SJCRH30 (cell line): ENCODE results near the gene PHOSPHO1. TPM values are rescaled to one million over a fixed set of nuclear protein-coding genes. Genes with fewer than 3 reads are reported as not detected.

Source experiments
- DNase-seq, 2 experiments: peaks; one replicate each; pipeline ENCODE4 v3.0.0-alpha.2; 2015 to 2020
- H3K27ac ChIP-seq: fragments of 250-450 bp; sonication (Bioruptor Pico); 2 replicates; pipeline ENCODE4 v1.5.1; 2020; ENCODE audit warnings: mild to moderate bottlenecking, moderate library complexity
- H3K27me3 ChIP-seq: fragments of 250-450 bp; sonication (Bioruptor Pico); 2 replicates; pipeline ENCODE4 v1.5.1; 2020; ENCODE audit warnings: mild to moderate bottlenecking, moderate library complexity
- H3K36me3 ChIP-seq: fragments of 250-450 bp; sonication (Bioruptor Pico); 2 replicates; pipeline ENCODE4 v1.5.1; 2020; ENCODE audit warnings: mild to moderate bottlenecking, moderate library complexity
- H3K4me1 ChIP-seq: fragments of 250-450 bp; sonication (Bioruptor Pico); 2 replicates; pipeline ENCODE4 v1.5.1; 2020; ENCODE audit warnings: mild to moderate bottlenecking, moderate library complexity
- H3K4me3 ChIP-seq: fragments of 250-450 bp; sonication (Bioruptor Pico); 2 replicates; pipeline ENCODE4 v1.5.1; 2020; ENCODE audit warnings: mild to moderate bottlenecking, moderate library complexity
- H3K9me3 ChIP-seq: fragments of 250-450 bp; sonication (Bioruptor Pico); replicated peaks from 2 replicates; pipeline ENCODE4 v1.5.1; 2020; ENCODE audit warnings: mild to moderate bottlenecking, moderate library complexity
- total RNA-seq: library from RNA; depleted of rRNA; stranded (reverse); fragments of >200 nt; shearing (Covaris generic); gene quantifications from 2 replicates; pipeline ENCODE4 v1.2.3, GENCODE V29; 2014

The PHOSPHO1 gene
- total RNA-seq, 1 experiment from 2014 or later: not detected

- no peak overlapping the region for H3K27ac ChIP-seq
- H3K9me3 ChIP-seq: no peaks in the 10 kb centered on the region
- H3K27me3 ChIP-seq: peaks cover 9% of the 10 kb centered on the region
- H3K4me1 ChIP-seq: 0 out of 2 replicates have a peak, but pooled peaks cover 3% of the 10 kb centered on the region
- no peaks in the 10 kb centered on the region for H3K36me3 ChIP-seq
- peak overlapping the region; percentile 52 for H3K4me3 ChIP-seq
- DNase-seq: no peak
Measured at GRCh38 chr17:49229805-49230600, 584 bp downstream of the PHOSPHO1 start.

DNA sequence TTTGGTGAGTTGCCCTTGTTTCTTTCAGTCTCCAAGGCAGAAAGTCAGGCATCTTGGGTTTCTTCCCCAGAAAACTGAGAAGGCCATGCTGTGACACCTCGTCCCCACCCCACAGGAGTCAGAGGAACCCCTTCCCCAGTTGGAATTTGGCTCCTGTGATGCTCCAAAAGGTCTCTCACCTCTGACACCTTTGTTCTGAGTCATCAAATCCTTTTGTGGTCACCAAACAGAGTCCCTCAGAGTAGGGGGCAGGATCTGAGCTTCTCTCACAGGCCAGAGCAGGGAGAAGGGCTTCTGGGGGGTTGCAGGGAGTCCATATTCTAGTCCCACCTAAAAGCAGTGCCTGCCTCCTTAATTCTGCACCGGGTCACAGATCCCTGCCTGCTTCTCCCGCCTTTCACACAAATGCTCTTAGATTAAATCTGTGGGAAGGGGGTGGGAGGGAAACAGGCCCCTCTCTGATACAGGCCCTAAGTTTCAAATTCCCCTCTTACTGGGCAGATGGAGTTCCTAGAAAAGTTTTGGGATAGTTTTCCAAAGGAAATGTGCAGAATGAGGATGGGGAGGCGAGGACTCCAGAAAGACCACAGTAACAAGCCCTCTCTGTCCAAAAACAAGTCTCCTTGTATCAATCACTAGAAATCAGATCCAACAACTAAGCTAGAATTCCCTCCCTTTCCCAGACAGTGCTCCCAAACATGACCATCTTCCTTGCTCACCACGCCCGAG is 1.3 kb downstream of the PHOSPHO1 start:
- Histone ChIP-seq H3K27ac (no peak overlapping the region), H3K27me3 (peaks cover 9% of the 10 kb centered on the region), H3K9me3 (no peaks in the 10 kb centered on the region), H3K4me3 (no peak overlapping the region), H3K4me1 (0 out of 2 replicates have a peak, but pooled peaks cover 3% of the 10 kb centered on the region), H3K36me3 (no peaks in the 10 kb centered on the region)
- DNase-seq: no peak

- Histone ChIP-seq H3K4me3 (no peak overlapping the region), H3K27me3 (peaks cover 9% of the 10 kb centered on the region), H3K27ac (no peak overlapping the region), H3K4me1 (0 out of 2 replicates have a peak, but pooled peaks cover 3% of the 10 kb centered on the region), H3K9me3 (no peaks in the 10 kb centered on the region), H3K36me3 (no peaks in the 10 kb centered on the region)
- DNase-seq: peak; percentile 78 to 91
Measured at GRCh38 chr17:49227436-49228261, 2.9 kb downstream of the PHOSPHO1 start.

DNA sequence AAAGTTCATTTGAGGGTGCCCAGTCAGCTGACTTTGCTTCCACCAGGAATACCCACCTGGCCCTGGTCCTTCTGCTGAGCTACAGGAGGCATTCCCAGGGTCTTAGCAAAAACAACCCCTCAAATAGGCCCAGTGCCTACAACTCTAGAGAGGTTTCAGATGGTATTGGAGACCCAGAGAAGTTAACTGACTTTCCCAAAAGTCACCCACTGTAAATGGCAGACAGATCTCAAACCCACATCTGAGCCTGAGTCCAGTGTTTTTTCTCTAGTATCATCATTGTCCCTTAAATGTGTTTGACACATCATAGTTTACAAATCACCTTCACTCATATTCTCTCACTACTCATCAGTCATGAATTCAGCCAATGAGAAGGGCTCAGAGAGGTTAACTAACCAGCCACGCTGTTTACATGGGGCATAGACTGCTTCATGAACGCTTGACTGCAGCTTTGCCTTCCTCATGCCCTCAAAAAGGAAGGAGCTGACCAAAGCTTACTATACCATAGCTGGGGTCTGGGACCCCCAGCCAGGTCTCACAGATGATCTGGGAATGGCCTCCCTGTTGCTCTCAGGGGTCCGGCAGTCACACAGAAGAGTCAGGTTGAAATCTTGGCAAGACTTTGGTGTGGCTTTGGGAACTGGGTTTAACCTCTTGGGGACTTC is 3.7 kb downstream of the PHOSPHO1 start:
- Histone ChIP-seq H3K27me3 (peaks cover 9% of the 10 kb centered on the region), H3K36me3 (no peaks in the 10 kb centered on the region), H3K4me3 (no peak overlapping the region), H3K27ac (no peak overlapping the region), H3K9me3 (no peaks in the 10 kb centered on the region), H3K4me1 (0 out of 2 replicates have a peak, but pooled peaks cover 3% of the 10 kb centered on the region)
- no peak for DNase-seq

GRCh38 chr17:49225554-49226236 is 4.9 kb downstream of the PHOSPHO1 start:
- no peaks in the 10 kb centered on the region for H3K36me3 ChIP-seq
- peaks cover 5% of the 10 kb centered on the region; the same call in 1 of the 2 replicates for H3K27me3 ChIP-seq
- H3K9me3 ChIP-seq: no peaks in the 10 kb centered on the region

DNA sequence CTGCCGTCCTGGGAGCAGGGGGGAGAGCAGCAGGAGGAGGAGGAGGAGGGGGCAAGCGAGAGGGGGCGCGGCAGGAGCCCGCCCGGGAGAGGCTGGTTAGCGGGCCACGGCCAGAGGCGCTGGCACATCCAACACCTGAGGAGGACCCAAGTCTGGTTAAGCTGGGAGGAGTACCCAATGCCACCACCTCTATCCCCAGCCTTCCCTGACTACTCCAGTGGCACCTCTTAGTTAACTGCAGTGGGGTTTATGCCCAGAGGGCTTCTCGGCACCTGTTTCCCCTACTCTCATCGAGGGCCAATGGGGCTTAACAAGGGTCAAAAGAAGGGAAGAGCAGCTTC is 5.6 kb downstream of the PHOSPHO1 start:
- Histone ChIP-seq H3K27ac (no peak overlapping the region), H3K4me3 (no peak overlapping the region), H3K4me1 (0 out of 2 replicates have a peak, but pooled peaks cover 3% of the 10 kb centered on the region), H3K27me3 (peaks cover 5% of the 10 kb centered on the region; the same call in 1 of the 2 replicates), H3K36me3 (no peaks in the 10 kb centered on the region), H3K9me3 (no peaks in the 10 kb centered on the region)
- no peak for DNase-seq

More at GRCh38 chr17:49225554-49226236, 4.9 kb downstream of the PHOSPHO1 start:
- DNase-seq: no peak
- Histone ChIP-seq H3K27ac (no peak overlapping the region), H3K4me3 (no peak overlapping the region), H3K4me1 (0 out of 2 replicates have a peak, but pooled peaks cover 3% of the 10 kb centered on the region)

GRCh38 chr17:49224198-49224996 is 6.2 kb downstream of the PHOSPHO1 start:
- no peaks in the 10 kb centered on the region for H3K36me3 ChIP-seq
- H3K4me1 ChIP-seq: 0 out of 2 replicates have a peak, but pooled peaks cover 3% of the 10 kb centered on the region
- no peak overlapping the region for H3K4me3 ChIP-seq
- H3K27me3 ChIP-seq: peaks cover under 1% of the 10 kb centered on the region; the same call in 1 of the 2 replicates
- H3K27ac ChIP-seq: no peak overlapping the region
- DNase-seq: no peak
- no peaks in the 10 kb centered on the region for H3K9me3 ChIP-seq

- peak; percentile 18 to 48 for DNase-seq
- no peak overlapping the region for H3K27ac ChIP-seq
- H3K4me3 ChIP-seq: no peak overlapping the region
- no peaks in the 10 kb centered on the region for H3K27me3 ChIP-seq
- no peaks in the 10 kb centered on the region for H3K36me3 ChIP-seq
- H3K9me3 ChIP-seq: no peaks in the 10 kb centered on the region
- no peaks in the 10 kb centered on the region for H3K4me1 ChIP-seq
Measured at GRCh38 chr17:49223517-49224197, 6.9 kb downstream of the PHOSPHO1 start.

GRCh38 chr17:49223168-49223516 is 7.4 kb downstream of the PHOSPHO1 start:
- H3K27me3 ChIP-seq: no peaks in the 10 kb centered on the region
- H3K9me3 ChIP-seq: no peaks in the 10 kb centered on the region
- no peak for DNase-seq

GRCh38 chr17:49219987-49220386 is 10.6 kb downstream of the PHOSPHO1 start:
- Histone ChIP-seq H3K9me3 (no peaks in the 10 kb centered on the region), H3K27me3 (no peaks in the 10 kb centered on the region), H3K36me3 (no peaks in the 10 kb centered on the region), H3K4me1 (no peaks in the 10 kb centered on the region), H3K4me3 (no peak overlapping the region), H3K27ac (no peak overlapping the region)
- DNase-seq: no peak

More at GRCh38 chr17:49223168-49223516, 7.4 kb downstream of the PHOSPHO1 start:
- Histone ChIP-seq H3K4me3 (no peak overlapping the region), H3K27ac (no peak overlapping the region), H3K36me3 (no peaks in the 10 kb centered on the region), H3K4me1 (no peaks in the 10 kb centered on the region)

DNA sequence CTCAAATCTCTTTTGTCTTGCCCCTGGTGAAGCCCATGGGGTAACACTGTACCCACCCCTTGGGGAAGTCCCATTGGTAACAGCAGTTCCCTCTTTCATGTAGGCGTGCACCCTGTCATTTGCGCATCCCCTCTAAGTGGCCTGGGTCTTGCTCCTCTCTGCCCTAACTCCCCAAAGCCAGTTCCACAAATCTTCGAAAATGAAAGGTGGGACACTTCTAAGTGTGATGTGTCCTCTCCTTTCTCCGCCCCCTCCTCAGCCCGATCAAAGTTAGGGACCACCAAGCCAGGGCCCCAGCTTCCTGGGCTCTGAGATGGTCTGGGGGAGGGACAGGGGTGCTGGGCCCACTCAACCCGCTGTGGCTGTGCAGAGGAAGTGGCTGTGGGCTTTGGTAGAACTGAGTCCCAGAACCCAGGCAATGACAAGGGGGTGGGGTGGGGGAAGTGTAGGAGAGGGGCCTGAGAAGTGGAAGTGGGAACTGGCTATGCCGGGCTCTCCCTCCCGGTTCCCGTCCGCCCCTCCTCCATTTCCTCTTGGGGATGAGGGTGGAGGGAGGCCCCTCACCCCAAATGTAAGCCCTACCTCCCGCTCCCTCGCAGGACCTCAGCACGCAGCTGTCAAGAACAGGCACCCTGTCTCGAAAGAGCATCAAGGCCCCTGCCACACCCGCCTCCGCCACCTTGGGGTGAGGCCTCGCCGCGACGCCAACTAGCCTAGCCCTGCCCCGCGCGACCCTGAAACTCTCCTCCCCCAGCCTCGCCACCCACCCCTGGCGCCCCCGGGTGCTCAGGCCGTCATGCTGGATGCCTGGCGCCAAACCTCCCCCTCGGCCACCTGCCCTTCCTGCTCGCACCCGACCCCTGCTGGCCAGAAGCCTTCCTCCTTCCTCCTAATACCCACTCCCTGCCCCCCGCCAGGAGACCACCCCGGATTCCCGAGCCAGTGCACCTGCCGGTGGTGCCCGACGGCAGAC is 11.4 kb downstream of the PHOSPHO1 start:
- Histone ChIP-seq H3K9me3 (no peaks in the 10 kb centered on the region), H3K4me3 (no peak overlapping the region), H3K27ac (no peak overlapping the region), H3K27me3 (no peaks in the 10 kb centered on the region), H3K36me3 (no peaks in the 10 kb centered on the region), H3K4me1 (no peaks in the 10 kb centered on the region)
- no peak for DNase-seq
